Measurements from ENCODE around the gene LDLR. TPM values are rescaled to one million over a fixed set of nuclear protein-coding genes. Genes with fewer than 3 reads are reported as not detected.

LDLR gene
- total and polyA plus RNA-seq, 2 of the 4 experiments (the other 2 are of a cell fraction), result 45.2 to 53.8 TPM

DNA sequence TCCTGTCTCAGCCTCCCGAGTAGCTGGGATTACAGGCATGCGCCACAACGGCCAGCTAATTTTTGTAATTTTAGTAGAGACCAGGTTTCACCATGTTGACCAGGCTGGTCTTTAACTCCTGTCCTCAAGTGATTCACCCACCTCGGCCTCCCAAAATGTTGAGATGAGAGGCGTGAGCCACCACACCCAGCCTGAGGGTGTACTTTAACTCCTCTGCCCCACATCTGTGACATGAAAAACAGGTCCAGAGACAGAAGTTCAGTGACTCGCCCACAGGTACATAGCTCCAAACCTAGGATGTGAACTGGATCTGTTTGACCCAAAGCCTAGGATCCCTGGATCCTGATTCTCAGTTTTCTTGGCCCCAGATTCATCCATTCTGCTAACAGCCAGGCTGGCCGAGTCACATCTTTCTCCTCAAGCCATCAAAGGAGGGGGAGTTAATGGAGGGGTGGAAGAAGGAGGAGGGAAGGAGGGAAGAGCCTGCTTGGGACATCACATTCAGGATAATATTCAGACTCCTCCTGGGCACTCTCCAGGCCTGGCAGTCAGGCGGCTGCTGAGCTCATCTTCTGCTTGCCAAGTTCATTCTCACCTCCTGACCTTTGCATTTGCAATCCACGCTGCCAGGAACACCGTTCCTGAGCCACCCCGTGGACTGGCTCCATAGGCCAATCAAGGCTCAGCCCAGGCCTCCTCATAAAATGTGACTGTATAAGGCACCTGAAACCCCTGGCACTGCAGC, 63.2 kb downstream of the LDLR start:
- peak overlapping the region; percentile 24; the same call in 1 of the 2 replicates for H3K14ac ChIP-seq (replicated peaks; ENCODE audit: low read depth, low read length)
- peaks cover 1% of the 10 kb centered on the region; the same call in 1 of the 2 replicates for H3K36me3 ChIP-seq (ENCODE audit: control insufficient read depth, insufficient read depth, low read length)
- peaks cover 5% of the 10 kb centered on the region; the same call in 1 of the 2 replicates for H3K9me1 ChIP-seq (ENCODE audit: insufficient read depth, low read length)
- H4K5ac ChIP-seq (ENCODE audit: low read depth, low read length), result peak overlapping the region; percentile 48
- H4K8ac ChIP-seq (ENCODE audit: low read depth in 2 of 2, low read length in 2 of 2), result peak overlapping the region; percentile 2 to 48; a peak in 2 of 4 replicates
- 54% methylated on average over 3 of the region's 11 CpGs; no CpG with 5 or more reads in 1 of the 2 experiments for WGBS, 2 experiments (ENCODE audit: extremely low coverage in 2 of 2, insufficient read length in 1 of 2)
- peak overlapping the region; percentile 46 for H2BK5ac ChIP-seq (ENCODE audit: low read depth, low read length, poor library complexity, severe bottlenecking)
- ChIA-PET POLR2A (ENCODE audit: unreplicated experiment) (interaction anchor here (0.7 kb wide), 1 partner anchor 37 kb away, joined by 3 read pairs; no protein-coding TSS in a partner anchor), CTCF (no interaction called here)
- peaks cover 16% of the 10 kb centered on the region for H3K4me1 ChIP-seq (ENCODE audit: control insufficient read depth, insufficient read depth, low read length)
- no TSS peak for BruUV-seq (replicated peaks)
- H3K23ac ChIP-seq (ENCODE audit: low read depth, low read length), result peak overlapping the region; percentile 1; the same call in 1 of the 2 replicates
- no peaks in the 10 kb centered on the region for H3K27me3 ChIP-seq (ENCODE audit: control insufficient read depth, insufficient read depth, low read length)
- peak overlapping the region; percentile 63; the same call in 1 of the 2 replicates for H3K27ac ChIP-seq (ENCODE audit: insufficient read depth, low read length)
- intact Hi-C loops (cut with micrococcal nuclease) (no loop called here), dilution Hi-C loops (cut with HindIII; ENCODE audit: low sequenced_read_pairs, unreplicated experiment) (no loop called here), in situ Hi-C loops (cut with MboI; ENCODE audit: low sequenced_read_pairs) (no loop called here)
- H3K4me2 ChIP-seq (ENCODE audit: low read depth, low read length), result 0 out of 2 replicates have a peak overlapping the region, but pooled peaks have one; percentile 4
- peaks cover 20 to 46% of the 10 kb centered on the region in 2 experiments for H3K79me1 ChIP-seq (ENCODE audit: low read depth in 1 of 2, low read length in 2 of 2)
- H3K9ac ChIP-seq (ENCODE audit: low read depth, low read length), result peak overlapping the region; percentile 27
- peak overlapping the region; percentile 38 for H4K91ac ChIP-seq (ENCODE audit: insufficient read depth, low read depth, low read length)
- H3K9me3 ChIP-seq (ENCODE audit: control insufficient read depth, insufficient read depth, low read length), result no peaks in the 10 kb centered on the region
- H3K18ac ChIP-seq (ENCODE audit: low read depth, low read length), result peak overlapping the region; percentile 33
- H2BK15ac ChIP-seq (ENCODE audit: low read depth, low read length), result peak overlapping the region; percentile 21; the same call in 1 of the 3 replicates
- peak overlapping the region; percentile 62 for H2AK9ac ChIP-seq (replicated peaks; ENCODE audit: low read depth, low read length, poor library complexity)
- DNase-seq (peak; percentile 78), ATAC-seq (ENCODE audit: low read depth) (peak; percentile 8)
- peak overlapping the region; percentile 22; the same call in 1 of the 2 replicates for H2BK120ac ChIP-seq (ENCODE audit: low read depth, low read length)
- H2BK20ac ChIP-seq (ENCODE audit: low read depth, low read length), result peak overlapping the region; percentile 23
- H3K56ac ChIP-seq (ENCODE audit: extremely low read depth, insufficient read depth, low read length), result peak overlapping the region; percentile 22; the same call in 1 of the 2 replicates
- H2AFZ ChIP-seq (replicated peaks; ENCODE audit: low read length, poor library complexity), result peak overlapping the region; percentile 82
- H3K4ac ChIP-seq (ENCODE audit: low read depth, low read length), result peak overlapping the region; percentile 32
- TF ChIP-seq POLR2A (IDR thresholded peaks at IDR 0.05; ENCODE audit: low read depth, low read length) (no peak), BHLHE40 (IDR thresholded peaks at IDR 0.05; ENCODE audit: low read depth, low read length) (no peak), MAFK (IDR thresholded peaks at IDR 0.05; ENCODE audit: low read depth, low read length) (no peak), MAZ (IDR thresholded peaks at IDR 0.05; ENCODE audit: borderline replicate concordance, low read depth, low read length) (peak; percentile 29; the same call in 1 of the 2 replicates), CEBPB (IDR thresholded peaks at IDR 0.05; ENCODE audit: low read depth, low read length) (peak; percentile 22; the same call in 1 of the 2 replicates), USF2 (IDR thresholded peaks at IDR 0.05; ENCODE audit: low read depth, low read length) (0 out of 2 replicates have a peak, but pooled peaks have one; percentile 7)
- TF ChIP-seq, protein P1, sequence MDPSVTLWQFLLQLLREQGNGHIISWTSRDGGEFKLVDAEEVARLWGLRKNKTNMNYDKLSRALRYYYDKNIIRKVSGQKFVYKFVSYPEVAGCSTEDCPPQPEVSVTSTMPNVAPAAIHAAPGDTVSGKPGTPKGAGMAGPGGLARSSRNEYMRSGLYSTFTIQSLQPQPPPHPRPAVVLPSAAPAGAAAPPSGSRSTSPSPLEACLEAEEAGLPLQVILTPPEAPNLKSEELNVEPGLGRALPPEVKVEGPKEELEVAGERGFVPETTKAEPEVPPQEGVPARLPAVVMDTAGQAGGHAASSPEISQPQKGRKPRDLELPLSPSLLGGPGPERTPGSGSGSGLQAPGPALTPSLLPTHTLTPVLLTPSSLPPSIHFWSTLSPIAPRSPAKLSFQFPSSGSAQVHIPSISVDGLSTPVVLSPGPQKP (IDR thresholded peaks at IDR 0.05; ENCODE audit: borderline replicate concordance, low read depth, low read length), result no peak
- H3K4me3 ChIP-seq (ENCODE audit: insufficient read depth, low read depth, low read length), result no peak overlapping the region
- peak overlapping the region; percentile 35; the same call in 1 of the 2 replicates for H2AK5ac ChIP-seq (ENCODE audit: low read depth, low read length)
- H4K20me1 ChIP-seq (ENCODE audit: insufficient read depth, low read length), result no peaks in the 10 kb centered on the region
